ENCODE results near the gene TMEM38B. TPM values are rescaled to one million over a fixed set of nuclear protein-coding genes. Genes with fewer than 3 reads are reported as not detected.
"Not testable (repeated sequence)": the region's sequence is repeated elsewhere in the genome, so short reads cannot be mapped to it uniquely, and the experiment has no call there.

Gene TMEM38B
- total and polyA plus RNA-seq, 8 donors: 0.87 to 26.8 (median 3.4) TPM

GRCh38 chr9:105735366-105735765, 41.0 kb downstream of the TMEM38B start:
- Histone ChIP-seq H3K36me3 (peaks cover 0 to 17% (median 5%) of the 10 kb centered on the region in 4 donors), H3K4me3 (no peak overlapping the region), H3K9me3 (peaks cover 12 to 39% (median 28%) of the 10 kb centered on the region in 4 donors), H3K4me1 (no peaks in the 10 kb centered on the region), H3K27ac (no peak overlapping the region), H3K27me3 (no peaks in the 10 kb centered on the region)
- TF ChIP-seq POLR2A (IDR thresholded peaks at IDR 0.05): no peak
- no peak for TF ChIP-seq EP300 (IDR thresholded peaks at IDR 0.05)
- TF ChIP-seq, protein P1, sequence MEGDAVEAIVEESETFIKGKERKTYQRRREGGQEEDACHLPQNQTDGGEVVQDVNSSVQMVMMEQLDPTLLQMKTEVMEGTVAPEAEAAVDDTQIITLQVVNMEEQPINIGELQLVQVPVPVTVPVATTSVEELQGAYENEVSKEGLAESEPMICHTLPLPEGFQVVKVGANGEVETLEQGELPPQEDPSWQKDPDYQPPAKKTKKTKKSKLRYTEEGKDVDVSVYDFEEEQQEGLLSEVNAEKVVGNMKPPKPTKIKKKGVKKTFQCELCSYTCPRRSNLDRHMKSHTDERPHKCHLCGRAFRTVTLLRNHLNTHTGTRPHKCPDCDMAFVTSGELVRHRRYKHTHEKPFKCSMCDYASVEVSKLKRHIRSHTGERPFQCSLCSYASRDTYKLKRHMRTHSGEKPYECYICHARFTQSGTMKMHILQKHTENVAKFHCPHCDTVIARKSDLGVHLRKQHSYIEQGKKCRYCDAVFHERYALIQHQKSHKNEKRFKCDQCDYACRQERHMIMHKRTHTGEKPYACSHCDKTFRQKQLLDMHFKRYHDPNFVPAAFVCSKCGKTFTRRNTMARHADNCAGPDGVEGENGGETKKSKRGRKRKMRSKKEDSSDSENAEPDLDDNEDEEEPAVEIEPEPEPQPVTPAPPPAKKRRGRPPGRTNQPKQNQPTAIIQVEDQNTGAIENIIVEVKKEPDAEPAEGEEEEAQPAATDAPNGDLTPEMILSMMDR (IDR thresholded peaks at IDR 0.05): no peak
- TF ChIP-seq POLR2AphosphoS5 (IDR thresholded peaks at IDR 0.05): no peak
- intact Hi-C loops (cut with DNase I; ENCODE audit: low total_unique reads): no loop called here
- DNase-seq: no peak

GRCh38 chr9:105737205-105737604, 42.9 kb downstream of the TMEM38B start:
- intact Hi-C loops (cut with DNase I; ENCODE audit: low total_unique reads): no loop called here
- TF ChIP-seq POLR2A (IDR thresholded peaks at IDR 0.05): no peak
- TF ChIP-seq, protein P1 (IDR thresholded peaks at IDR 0.05): no peak
- no peak for TF ChIP-seq EP300 (IDR thresholded peaks at IDR 0.05)
- TF ChIP-seq POLR2AphosphoS5 (IDR thresholded peaks at IDR 0.05): no peak
- Histone ChIP-seq H3K36me3 (peaks cover 0 to 17% (median 5%) of the 10 kb centered on the region in 4 donors), H3K4me1 (no peaks in the 10 kb centered on the region), H3K4me3 (no peak overlapping the region), H3K9me3 (peaks cover 12 to 39% (median 28%) of the 10 kb centered on the region in 4 donors), H3K27me3 (no peaks in the 10 kb centered on the region), H3K27ac (no peak overlapping the region)
- 95 to 100% (median 96%) methylated on average over 1 to 4 of the region's 4 CpGs; no CpG with 5 or more reads in 1 of the 5 donors for WGBS, 5 donors
- DNase-seq: no peak

- intact Hi-C loops (cut with DNase I; ENCODE audit: low total_unique reads): no loop called here
- Histone ChIP-seq H3K27me3 (no peaks in the 10 kb centered on the region), H3K9me3 (peaks cover 0 to 8% (median 3%) of the 10 kb centered on the region in 4 donors), H3K4me3 (no peak overlapping the region), H3K4me1 (no peaks in the 10 kb centered on the region), H3K27ac (no peak overlapping the region), H3K36me3 (no peaks in the 10 kb centered on the region)
- DNase-seq: no peak
- no peak for TF ChIP-seq EP300 (IDR thresholded peaks at IDR 0.05)
- TF ChIP-seq, protein P1 (IDR thresholded peaks at IDR 0.05): no peak
- TF ChIP-seq POLR2A (IDR thresholded peaks at IDR 0.05): no peak
- TF ChIP-seq POLR2AphosphoS5 (IDR thresholded peaks at IDR 0.05): no peak
Measured at GRCh38 chr9:105742088-105742487, 47.7 kb downstream of the TMEM38B start.

DNA sequence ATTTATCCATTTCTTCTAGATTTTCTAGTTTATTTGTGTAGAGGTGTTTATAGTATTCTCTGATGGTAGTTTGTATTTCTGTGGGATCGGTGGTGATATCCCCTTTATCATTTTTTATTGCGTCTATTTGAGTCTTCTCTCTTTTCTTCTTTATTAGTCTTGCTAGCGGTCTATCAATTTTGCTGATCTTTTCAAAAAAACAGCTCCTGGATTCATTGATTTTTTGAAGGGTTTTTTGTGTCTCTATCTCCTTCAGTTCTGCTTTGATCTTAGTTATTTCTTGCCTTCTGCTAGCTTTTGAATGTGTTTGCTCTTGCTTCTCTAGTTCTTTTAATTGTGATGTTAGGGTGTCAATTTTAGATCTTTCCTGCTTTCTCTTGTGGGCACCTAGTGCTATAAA, 53.0 kb downstream of the TMEM38B start:
- H3K27ac ChIP-seq; DNase-seq; H3K27me3 ChIP-seq; intact Hi-C loops (cut with DNase I; ENCODE audit: low total_unique reads); H3K4me3 ChIP-seq; H3K4me1 ChIP-seq: not testable (repeated sequence)
- 82 to 100% (median 93%) methylated on average over 1 to 3 of the region's 3 CpGs for WGBS, 5 donors
- Histone ChIP-seq H3K36me3 (peaks cover 7 to 46% (median 26%) of the 10 kb centered on the region in 4 donors), H3K9me3 (peaks cover 0 to 22% (median 0%) of the 10 kb centered on the region in 4 donors)

- H3K36me3 ChIP-seq: peaks cover 7 to 52% (median 31%) of the 10 kb centered on the region in 4 donors
- H3K4me3 ChIP-seq: no peak overlapping the region
- WGBS, 5 donors: 81 to 97% (median 94%) methylated on average over 4 of the region's 4 CpGs
- H3K9me3 ChIP-seq: peaks cover 0 to 37% (median 19%) of the 10 kb centered on the region in 4 donors
- TF ChIP-seq EP300 (IDR thresholded peaks at IDR 0.05): no peak
- TF ChIP-seq POLR2A (IDR thresholded peaks at IDR 0.05): no peak
- TF ChIP-seq, protein P1 (IDR thresholded peaks at IDR 0.05): no peak
- no peak for TF ChIP-seq POLR2AphosphoS5 (IDR thresholded peaks at IDR 0.05)
- intact Hi-C loops (cut with DNase I; ENCODE audit: low total_unique reads): no loop called here
- no peaks in the 10 kb centered on the region for H3K4me1 ChIP-seq
- no peak for DNase-seq
- no peaks in the 10 kb centered on the region for H3K27me3 ChIP-seq
- H3K27ac ChIP-seq: no peak overlapping the region
Measured at GRCh38 chr9:105751761-105752160, 57.4 kb downstream of the TMEM38B start.
